GM23338 (cell line): ENCODE data around the gene ACAT2.

Experiments used
- CTCF ChIP-seq, 2 experiments: fragments of 200-600 bp in 1 of 2; sonication (generic) in 1 of 2; conservative IDR thresholded peaks; 2 replicates each; pipeline versions ENCODE4 v1.5.1 to v1.6.1; 2016 to 2017; ENCODE audit warnings: antibody characterized with exemption in 2 of 2, low read depth in 2 of 2, mild to moderate bottlenecking in 2 of 2, moderate library complexity in 1 of 2
- ETS1 ChIP-seq: IDR thresholded peaks from 2 replicates; pipeline ENCODE4 v1.6.1; 2016; ENCODE audit warnings: antibody characterized with exemption
- POLR2AphosphoS5 ChIP-seq: IDR thresholded peaks from 2 replicates; pipeline ENCODE4 v1.6.1; 2016; ENCODE audit warnings: antibody characterized with exemption, low read depth

- no peak for TF ChIP-seq CTCF (conservative IDR thresholded peaks at IDR 0.05; ENCODE audit: low read depth in 2 of 2)
- no peak for TF ChIP-seq ETS1
- no peak for TF ChIP-seq POLR2AphosphoS5
These were observed 47.4 kb upstream of the ACAT2 start for GRCh38 chr6:159714404-159714803.
